NCI-H446 treated with DMSO at 0.1 percent for 48 hours (cell line): ENCODE results near the gene WDR13.
A peak's percentile ranks its signal among the peaks of the same experiment; 100 is the strongest.
"Not testable (repeated sequence)": the region's sequence is repeated elsewhere in the genome, so short reads cannot be mapped to it uniquely, and the experiment has no call there.

Experiments
- DNase-seq: peaks from one replicate; lab custom pipeline; 2025; lab: John Stamatoyannopoulos, UW

WDR13 gene

GRCh38 chrX:48595929-48596328 is 1.4 kb upstream of the WDR13 start:
- DNase-seq, result no peak

GRCh38 chrX:48598614-48599013 is 1.3 kb downstream of the WDR13 start:
- DNase-seq, result no peak

- DNase-seq, result no peak
Observed at GRCh38 chrX:48599341-48599740, 2.0 kb downstream of the WDR13 start.

GRCh38 chrX:48600226-48600625 is 2.9 kb downstream of the WDR13 start:
- no peak for DNase-seq

DNA sequence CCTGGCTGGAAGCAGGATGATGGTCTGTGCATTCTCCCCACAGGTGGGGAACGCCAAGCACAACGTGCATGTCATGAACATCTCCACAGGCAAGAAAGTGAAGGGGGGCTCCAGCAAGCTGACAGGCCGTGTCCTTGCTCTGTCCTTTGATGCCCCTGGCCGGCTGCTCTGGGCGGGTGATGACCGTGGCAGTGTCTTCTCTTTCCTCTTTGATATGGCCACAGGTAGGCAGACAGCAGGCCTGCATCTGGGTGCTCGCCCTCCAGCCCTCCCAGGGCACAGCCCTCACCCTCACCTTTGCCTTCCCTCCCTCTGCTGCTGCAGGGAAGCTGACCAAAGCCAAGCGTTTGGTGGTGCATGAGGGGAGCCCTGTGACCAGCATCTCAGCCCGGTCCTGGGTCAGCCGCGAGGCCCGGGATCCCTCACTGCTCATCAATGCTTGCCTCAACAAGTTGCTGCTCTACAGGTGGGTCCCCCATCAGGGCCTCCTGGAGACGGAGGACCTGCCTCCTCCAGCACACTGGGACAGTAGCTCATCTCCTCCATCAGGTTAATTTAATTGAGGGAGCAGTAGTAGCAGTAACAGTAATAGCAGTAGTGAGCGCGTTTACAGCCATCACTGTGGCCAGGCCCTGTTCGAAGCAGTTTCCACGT is 4.6 kb downstream of the WDR13 start:
- no peak for DNase-seq

- no peak for DNase-seq
Observed at GRCh38 chrX:48604701-48605100, 7.4 kb downstream of the WDR13 start.

- DNase-seq, result no peak
Observed at GRCh38 chrX:48606091-48606490, 8.8 kb downstream of the WDR13 start.

- DNase-seq, result no peak
Observed at GRCh38 chrX:48611703-48612102, 14.4 kb downstream of the WDR13 start.

- DNase-seq, result no peak
Observed at GRCh38 chrX:48613502-48614160, 16.3 kb downstream of the WDR13 start.

GRCh38 chrX:48616576-48616975 is 19.3 kb downstream of the WDR13 start:
- no peak for DNase-seq

- peak; percentile 54 for DNase-seq
Observed at GRCh38 chrX:48617542-48618340, 20.4 kb downstream of the WDR13 start.

GRCh38 chrX:48626401-48627298 is 29.4 kb downstream of the WDR13 start:
- no peak for DNase-seq

- DNase-seq, result peak; percentile 70
Observed at GRCh38 chrX:48631376-48632090, 34.2 kb downstream of the WDR13 start.

GRCh38 chrX:48632207-48632606 is 34.9 kb downstream of the WDR13 start:
- DNase-seq, result no peak

DNA sequence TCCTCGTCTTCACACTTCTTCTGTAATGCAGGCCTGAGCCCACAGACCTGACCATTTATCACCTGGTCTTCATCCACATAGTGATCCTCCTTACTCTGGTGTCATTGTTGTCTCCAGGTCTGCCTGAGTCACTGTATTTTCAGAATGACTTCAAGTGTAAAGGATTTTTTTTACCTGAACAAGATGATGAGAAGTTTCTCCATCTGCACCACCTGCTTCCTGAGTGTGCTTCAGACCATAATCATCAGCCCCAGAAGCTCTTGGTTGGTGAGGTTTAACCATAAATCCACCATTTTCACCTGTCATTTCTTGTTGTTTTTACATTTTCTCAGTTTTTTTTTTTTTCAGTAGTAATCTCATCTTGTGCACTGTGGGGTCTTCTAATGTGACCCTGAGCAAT is 39.0 kb downstream of the WDR13 start:
- no peak for DNase-seq

DNA sequence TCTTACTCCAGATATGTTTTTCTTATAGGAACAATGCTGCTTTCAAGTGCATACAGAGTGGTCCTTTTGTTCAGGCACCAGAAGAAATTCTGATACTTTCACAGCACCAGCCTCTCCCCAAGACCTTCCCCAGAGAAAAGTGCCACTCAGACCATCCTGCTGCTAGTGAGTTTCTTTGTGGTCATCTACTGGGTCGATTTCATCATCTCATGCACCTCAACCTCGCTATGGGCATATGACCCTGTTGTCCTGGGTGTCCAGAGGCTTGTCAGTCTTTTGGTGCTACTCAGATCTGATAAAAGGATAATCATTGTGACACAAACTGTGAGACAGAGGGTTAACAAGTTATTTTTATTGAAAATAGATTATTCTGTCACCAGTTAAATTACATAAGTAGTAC is 39.5 kb downstream of the WDR13 start:
- DNase-seq, result no peak

- DNase-seq, result no peak
Observed at GRCh38 chrX:48645669-48646068, 48.4 kb downstream of the WDR13 start.

DNA sequence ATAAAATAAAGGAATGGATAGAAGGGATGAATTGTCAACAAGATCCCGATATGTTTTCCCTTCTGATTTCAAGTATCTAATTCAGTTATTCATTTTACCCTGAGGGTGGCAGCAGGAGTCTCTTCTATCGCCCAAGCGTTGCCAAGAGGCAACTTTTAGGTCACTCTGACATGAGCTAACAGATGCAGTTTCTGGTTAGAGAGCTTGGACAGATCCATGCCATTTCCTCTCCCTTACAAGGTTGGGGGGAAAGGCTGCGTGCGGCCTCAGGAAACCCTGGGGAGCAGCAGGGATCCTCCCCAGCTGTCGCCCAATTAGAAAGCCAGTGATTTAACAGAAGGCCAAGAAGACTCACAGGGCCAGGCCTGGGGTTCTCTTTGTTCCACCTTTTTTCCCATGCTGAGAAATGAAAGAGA is 51.1 kb downstream of the WDR13 start:
- peak; percentile 52 for DNase-seq

GRCh38 chrX:48649102-48649501 is 51.8 kb downstream of the WDR13 start:
- DNase-seq, result no peak

- DNase-seq, result not testable (repeated sequence)
Observed at GRCh38 chrX:48652055-48652579, 54.8 kb downstream of the WDR13 start.

GRCh38 chrX:48654746-48655145 is 57.5 kb downstream of the WDR13 start:
- DNase-seq, result not testable (repeated sequence)
